Activated CD4-positive, alpha-beta memory T cell treated with anti-CD3 and anti-CD28 coated beads for 36 hours (primary cell): ENCODE results near the gene NUAK1. TPM values are rescaled to one million over a fixed set of nuclear protein-coding genes. Genes with fewer than 3 reads are reported as not detected.

Source experiments
- CTCF ChIA-PET: fragments of 350-600 bp; sonication (Branson Sonifier 250); formaldehyde crosslinking; loops from one replicate; lab custom pipeline; 2021; ENCODE audit warnings: antibody characterized with exemption, inconsistent platforms; lab: Charles Lee
- POLR2A ChIA-PET: fragments of 350-600 bp; sonication (Branson Sonifier 250); formaldehyde crosslinking; loops from one replicate; lab custom pipeline; 2021; ENCODE audit warnings: antibody characterized with exemption; lab: Charles Lee
- DNase-seq: peaks from one replicate; pipeline ENCODE4 v3.0.0-alpha.2; 2020
- H3K27ac Mint-ChIP-seq: one replicate; pipeline ENCODE4 v1.8.0; 2021; ENCODE audit warnings: mixed read lengths
- H3K27me3 Mint-ChIP-seq: one replicate; pipeline ENCODE4 v1.8.0; 2021; ENCODE audit warnings: mixed read lengths
- H3K36me3 Mint-ChIP-seq: one replicate; pipeline ENCODE4 v1.8.0; 2021; ENCODE audit warnings: mixed read lengths
- H3K4me1 Mint-ChIP-seq: one replicate; pipeline ENCODE4 v1.8.0; 2021; ENCODE audit warnings: low read depth, mixed read lengths
- H3K4me3 Mint-ChIP-seq: one replicate; pipeline ENCODE4 v1.8.0; 2021; ENCODE audit warnings: mild to moderate bottlenecking, mixed read lengths
- H3K9me3 Mint-ChIP-seq: one replicate; pipeline ENCODE4 v1.8.0; 2021; ENCODE audit warnings: mixed read lengths
- intact Hi-C: fragments of 100-400 bp; cut with micrococcal nuclease; formaldehyde crosslinking; loops from one replicate; pipeline ENCODE4 v1.15.1; 2023
- total RNA-seq, 2 experiments: library from RNA; stranded (reverse); gene quantifications; one replicate each; pipeline ENCODE4 v1.2.3, GENCODE V29; 2021

The NUAK1 gene
- total RNA-seq, 2 experiments from 2014 or later, result 0.05 TPM; not detected in 1

DNA sequence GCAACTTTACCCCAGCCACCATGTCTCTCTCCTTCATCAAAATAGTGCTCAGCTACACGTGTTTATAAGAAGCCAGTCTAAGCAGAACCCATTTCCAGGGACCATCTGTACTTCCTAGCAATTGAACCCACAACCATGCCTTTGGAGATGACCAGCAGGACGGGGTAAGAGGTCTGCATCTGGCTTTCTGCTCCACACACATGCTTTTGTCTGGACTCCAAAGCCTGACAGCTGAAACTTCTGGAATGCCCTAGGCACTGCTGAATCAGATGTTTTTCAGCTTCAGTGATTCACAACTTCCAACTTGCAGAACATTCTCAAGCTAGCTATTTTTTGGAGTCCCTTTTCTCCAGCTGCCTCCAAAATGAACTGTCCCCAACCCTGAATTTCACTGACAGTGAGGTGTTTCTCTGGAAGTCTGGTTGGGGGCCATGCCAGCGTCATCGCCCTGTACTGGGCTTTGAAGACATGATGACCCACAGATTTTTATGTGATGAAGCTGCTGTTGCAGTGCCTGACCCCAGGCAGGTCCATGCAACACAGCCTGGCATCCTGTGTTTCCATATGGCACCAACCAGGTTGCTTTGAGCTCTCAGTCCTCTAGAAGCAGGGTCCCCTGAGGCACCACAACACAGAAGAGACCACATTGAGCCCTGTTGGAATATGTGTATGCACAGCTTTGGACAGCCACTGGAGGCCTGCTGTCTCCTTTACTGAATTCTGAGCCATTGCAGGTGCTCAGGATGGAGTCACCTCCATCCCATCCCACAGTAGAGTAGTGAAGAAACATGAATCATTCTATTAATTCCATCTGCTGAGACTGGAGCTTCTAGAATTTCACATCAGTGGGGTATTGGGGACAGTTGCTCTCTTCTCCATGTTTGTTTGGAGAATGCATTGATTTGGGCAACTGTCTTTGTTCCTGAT lies 80.2 kb downstream of the NUAK1 start:
- Mint-ChIP-seq H3K27ac (no peak overlapping the region), H3K4me3 (no peak overlapping the region), H3K27me3 (no peaks in the 10 kb centered on the region), H3K36me3 (no peaks in the 10 kb centered on the region), H3K4me1 (no peaks in the 10 kb centered on the region), H3K9me3 (peaks cover 4% of the 10 kb centered on the region)
- no peak for DNase-seq
- POLR2A ChIA-PET, result no interaction called here
- intact Hi-C loops, result no loop called here
- CTCF ChIA-PET, result no interaction called here

GRCh38 chr12:106054049-106054448 lies 84.7 kb downstream of the NUAK1 start:
- intact Hi-C loops, result no loop called here
- Mint-ChIP-seq H3K27ac (no peak overlapping the region), H3K4me3 (no peak overlapping the region), H3K4me1 (no peaks in the 10 kb centered on the region), H3K36me3 (no peaks in the 10 kb centered on the region), H3K27me3 (peaks cover 8% of the 10 kb centered on the region), H3K9me3 (peaks cover 4% of the 10 kb centered on the region)
- ChIA-PET POLR2A (no interaction called here), CTCF (no interaction called here)
- no peak for DNase-seq

GRCh38 chr12:106051853-106052531 lies 86.8 kb downstream of the NUAK1 start:
- H3K36me3 Mint-ChIP-seq, result no peaks in the 10 kb centered on the region
- intact Hi-C loops, result no loop called here
- H3K27me3 Mint-ChIP-seq, result peaks cover 8% of the 10 kb centered on the region
- DNase-seq, result no peak
- no peak overlapping the region for H3K4me3 Mint-ChIP-seq
- CTCF ChIA-PET, result no interaction called here
- no peak overlapping the region for H3K27ac Mint-ChIP-seq
- POLR2A ChIA-PET, result no interaction called here
- H3K9me3 Mint-ChIP-seq, result peaks cover 4% of the 10 kb centered on the region
- no peaks in the 10 kb centered on the region for H3K4me1 Mint-ChIP-seq

- Mint-ChIP-seq H3K9me3 (no peaks in the 10 kb centered on the region), H3K36me3 (no peaks in the 10 kb centered on the region), H3K4me3 (no peak overlapping the region), H3K27ac (no peak overlapping the region), H3K4me1 (no peaks in the 10 kb centered on the region), H3K27me3 (peaks cover 8% of the 10 kb centered on the region)
- CTCF ChIA-PET, result no interaction called here
- POLR2A ChIA-PET, result no interaction called here
- intact Hi-C loops, result no loop called here
- no peak for DNase-seq
Measured at GRCh38 chr12:106049546-106049945, 89.2 kb downstream of the NUAK1 start.

- H3K4me1 Mint-ChIP-seq, result no peaks in the 10 kb centered on the region
- no peaks in the 10 kb centered on the region for H3K9me3 Mint-ChIP-seq
- peaks cover 8% of the 10 kb centered on the region for H3K27me3 Mint-ChIP-seq
- POLR2A ChIA-PET, result no interaction called here
- no peaks in the 10 kb centered on the region for H3K36me3 Mint-ChIP-seq
- no peak overlapping the region for H3K4me3 Mint-ChIP-seq
- CTCF ChIA-PET, result no interaction called here
- H3K27ac Mint-ChIP-seq, result no peak overlapping the region
- intact Hi-C loops, result no loop called here
- DNase-seq, result no peak
Measured at GRCh38 chr12:106049105-106049504, 89.6 kb downstream of the NUAK1 start.

- Mint-ChIP-seq H3K4me3 (no peak overlapping the region), H3K9me3 (no peaks in the 10 kb centered on the region), H3K27me3 (peaks cover 8% of the 10 kb centered on the region), H3K36me3 (no peaks in the 10 kb centered on the region), H3K27ac (no peak overlapping the region), H3K4me1 (no peaks in the 10 kb centered on the region)
- no peak for DNase-seq
- intact Hi-C loops, result no loop called here
- ChIA-PET CTCF (interaction anchor here (0.6 kb wide), 1 partner anchor 81 kb away, joined by 3 read pairs; no protein-coding TSS in a partner anchor), POLR2A (no interaction called here)
Measured at GRCh38 chr12:106048676-106049075, 90.1 kb downstream of the NUAK1 start.

DNA sequence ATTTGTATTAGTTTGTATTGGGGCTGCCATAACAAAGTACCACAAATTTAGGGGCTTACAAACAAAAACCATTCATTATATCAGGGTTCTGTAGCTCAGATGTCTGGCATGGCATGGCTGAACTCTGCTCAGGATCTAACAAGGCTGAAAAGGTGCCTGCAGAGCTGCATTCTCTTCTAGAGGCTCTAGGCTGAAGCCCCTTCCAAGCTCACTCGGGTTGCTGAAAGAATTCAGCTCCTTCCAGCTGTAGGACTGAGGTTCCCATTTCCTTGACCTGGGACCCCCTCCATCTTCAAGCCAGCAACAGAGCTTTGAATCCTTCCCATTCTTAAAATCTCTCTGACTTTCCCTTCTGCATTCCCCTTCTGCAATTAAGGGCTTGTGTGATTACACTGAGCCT lies 90.7 kb downstream of the NUAK1 start:
- H3K4me3 Mint-ChIP-seq, result no peak overlapping the region
- no peak for DNase-seq
- intact Hi-C loops, result no loop called here
- CTCF ChIA-PET, result interaction anchor here (0.6 kb wide), 1 partner anchor 82 kb away, joined by 3 read pairs; no protein-coding TSS in a partner anchor
- H3K27me3 Mint-ChIP-seq, result peaks cover 8% of the 10 kb centered on the region
- POLR2A ChIA-PET, result no interaction called here
- no peaks in the 10 kb centered on the region for H3K9me3 Mint-ChIP-seq
- no peaks in the 10 kb centered on the region for H3K4me1 Mint-ChIP-seq
- H3K36me3 Mint-ChIP-seq, result no peaks in the 10 kb centered on the region
- no peak overlapping the region for H3K27ac Mint-ChIP-seq

GRCh38 chr12:106046947-106047346 lies 91.8 kb downstream of the NUAK1 start:
- Mint-ChIP-seq H3K9me3 (no peaks in the 10 kb centered on the region), H3K36me3 (no peaks in the 10 kb centered on the region), H3K27ac (no peak overlapping the region), H3K4me1 (no peaks in the 10 kb centered on the region), H3K27me3 (peaks cover 8% of the 10 kb centered on the region), H3K4me3 (no peak overlapping the region)
- POLR2A ChIA-PET, result no interaction called here
- CTCF ChIA-PET, result no interaction called here
- no peak for DNase-seq
- intact Hi-C loops, result no loop called here

DNA sequence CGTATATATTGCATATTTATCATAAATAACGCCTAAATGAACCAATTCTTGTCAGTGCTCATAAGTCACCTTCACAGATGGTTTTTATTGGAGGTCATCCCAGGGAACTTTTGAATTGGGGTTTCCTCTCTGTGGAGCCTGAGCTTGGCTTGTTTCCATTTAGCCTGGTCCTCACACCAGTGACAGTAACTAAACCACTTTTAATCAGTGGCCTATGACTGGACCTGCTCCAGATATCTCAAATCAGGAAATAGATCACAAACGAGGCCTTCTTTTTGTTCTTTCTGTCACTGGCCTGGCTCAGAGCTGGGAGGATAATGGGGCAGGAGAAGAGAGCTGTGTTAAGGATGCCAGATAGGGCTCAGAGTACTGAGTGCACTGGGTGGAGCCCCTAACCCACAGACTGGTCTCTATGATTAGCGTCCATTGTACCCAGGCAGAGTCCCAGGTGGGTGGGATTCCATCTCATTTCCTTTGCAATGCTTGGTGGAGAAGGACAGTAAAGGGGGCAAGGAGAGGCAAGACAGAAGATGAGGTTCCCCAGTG lies 92.4 kb downstream of the NUAK1 start:
- H3K27me3 Mint-ChIP-seq, result peaks cover 8% of the 10 kb centered on the region
- H3K4me3 Mint-ChIP-seq, result no peak overlapping the region
- H3K36me3 Mint-ChIP-seq, result no peaks in the 10 kb centered on the region
- CTCF ChIA-PET, result no interaction called here
- intact Hi-C loops, result no loop called here
- DNase-seq, result no peak
- no peaks in the 10 kb centered on the region for H3K4me1 Mint-ChIP-seq
- no peaks in the 10 kb centered on the region for H3K9me3 Mint-ChIP-seq
- POLR2A ChIA-PET, result no interaction called here
- no peak overlapping the region for H3K27ac Mint-ChIP-seq

- ChIA-PET POLR2A (no interaction called here), CTCF (no interaction called here)
- no peak overlapping the region for H3K4me3 Mint-ChIP-seq
Measured at GRCh38 chr12:106045251-106045674, 93.5 kb downstream of the NUAK1 start.

DNA sequence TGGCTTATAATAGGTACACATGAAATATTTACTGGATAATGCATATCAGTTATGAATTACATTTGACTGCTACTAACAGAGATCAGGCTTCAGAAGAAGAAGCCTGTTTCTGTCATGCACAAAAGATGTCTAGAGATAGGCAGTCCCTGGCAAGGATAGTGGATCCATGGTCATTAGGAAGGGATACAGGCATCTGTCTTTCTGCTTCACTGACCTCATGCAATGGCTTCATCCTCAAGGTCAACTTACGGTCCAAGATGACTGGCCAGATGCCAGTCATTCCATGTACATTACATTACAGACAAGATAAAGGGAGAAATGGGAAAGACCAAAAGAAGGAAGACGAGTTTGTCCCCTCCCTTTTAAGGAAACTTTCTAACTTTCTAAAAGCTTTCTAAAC lies 94.0 kb downstream of the NUAK1 start:
- CTCF ChIA-PET, result no interaction called here
- Mint-ChIP-seq H3K4me1 (no peaks in the 10 kb centered on the region), H3K27ac (no peak overlapping the region), H3K9me3 (no peaks in the 10 kb centered on the region), H3K4me3 (no peak overlapping the region), H3K27me3 (peaks cover 4% of the 10 kb centered on the region), H3K36me3 (no peaks in the 10 kb centered on the region)
- no peak for DNase-seq
- POLR2A ChIA-PET, result no interaction called here
- intact Hi-C loops, result no loop called here

More at GRCh38 chr12:106045251-106045674, 93.5 kb downstream of the NUAK1 start:
- intact Hi-C loops, result no loop called here
- Mint-ChIP-seq H3K9me3 (no peaks in the 10 kb centered on the region), H3K27ac (no peak overlapping the region), H3K4me1 (no peaks in the 10 kb centered on the region), H3K27me3 (peaks cover 4% of the 10 kb centered on the region), H3K36me3 (no peaks in the 10 kb centered on the region)
- no peak for DNase-seq

GRCh38 chr12:106042037-106042436 lies 96.7 kb downstream of the NUAK1 start:
- POLR2A ChIA-PET, result no interaction called here
- Mint-ChIP-seq H3K27me3 (no peaks in the 10 kb centered on the region), H3K27ac (no peak overlapping the region), H3K4me3 (no peak overlapping the region), H3K36me3 (no peaks in the 10 kb centered on the region), H3K9me3 (no peaks in the 10 kb centered on the region), H3K4me1 (no peaks in the 10 kb centered on the region)
- intact Hi-C loops, result no loop called here
- CTCF ChIA-PET, result no interaction called here
- no peak for DNase-seq
